ENCODE results near the gene BRWD1.

The BRWD1 gene

DNA sequence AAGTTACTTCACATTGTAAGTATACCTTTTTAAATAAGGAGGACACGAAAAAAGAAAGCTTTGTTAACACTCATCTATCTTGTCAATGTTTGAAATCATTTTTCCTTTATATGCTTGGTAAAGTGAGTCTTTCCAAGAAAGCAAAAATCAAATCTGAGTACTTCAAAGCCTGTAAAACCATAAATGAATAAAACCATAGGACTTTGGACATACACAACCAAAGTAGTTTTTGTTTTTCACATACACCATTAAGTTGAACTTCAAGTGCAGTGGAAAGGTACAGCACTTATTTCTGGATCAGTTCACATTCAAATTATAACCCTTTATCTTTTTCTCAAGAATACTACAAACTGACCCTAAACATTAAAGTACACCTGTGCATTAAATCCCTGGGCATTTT lies 120.1 kb downstream of the BRWD1 start:
- no peak for DNase-seq (ENCODE audit: low read depth)
- H3K4me3 ChIP-seq (ENCODE audit: low read length), result no peak overlapping the region
- no peaks in the 10 kb centered on the region for H3K9me3 ChIP-seq (ENCODE audit: control insufficient read depth, low read length)
- H3K27me3 ChIP-seq (replicated peaks; ENCODE audit: control insufficient read depth, insufficient read depth, low read length), result no peaks in the 10 kb centered on the region
- peaks cover 23% of the 10 kb centered on the region for H3K4me1 ChIP-seq (ENCODE audit: control insufficient read depth, insufficient read depth, low read length)
- peaks cover 59% of the 10 kb centered on the region for H3K36me3 ChIP-seq (ENCODE audit: control insufficient read depth, insufficient read depth, low read length, severe bottlenecking)
- no peak overlapping the region for H3K9ac ChIP-seq (ENCODE audit: low read length)

GRCh38 chr21:39189857-39190604 lies 123.4 kb downstream of the BRWD1 start:
- Histone ChIP-seq H3K9me3 (ENCODE audit: control insufficient read depth, low read length) (no peaks in the 10 kb centered on the region), H3K4me3 (ENCODE audit: low read length) (no peak overlapping the region), H3K9ac (ENCODE audit: low read length) (no peak overlapping the region), H3K36me3 (ENCODE audit: control insufficient read depth, insufficient read depth, low read length, severe bottlenecking) (peaks cover 26% of the 10 kb centered on the region), H3K27me3 (replicated peaks; ENCODE audit: control insufficient read depth, insufficient read depth, low read length) (no peaks in the 10 kb centered on the region), H3K4me1 (ENCODE audit: control insufficient read depth, insufficient read depth, low read length) (peaks cover 43% of the 10 kb centered on the region)
- DNase-seq (ENCODE audit: low read depth), result peak; percentile 64

DNA sequence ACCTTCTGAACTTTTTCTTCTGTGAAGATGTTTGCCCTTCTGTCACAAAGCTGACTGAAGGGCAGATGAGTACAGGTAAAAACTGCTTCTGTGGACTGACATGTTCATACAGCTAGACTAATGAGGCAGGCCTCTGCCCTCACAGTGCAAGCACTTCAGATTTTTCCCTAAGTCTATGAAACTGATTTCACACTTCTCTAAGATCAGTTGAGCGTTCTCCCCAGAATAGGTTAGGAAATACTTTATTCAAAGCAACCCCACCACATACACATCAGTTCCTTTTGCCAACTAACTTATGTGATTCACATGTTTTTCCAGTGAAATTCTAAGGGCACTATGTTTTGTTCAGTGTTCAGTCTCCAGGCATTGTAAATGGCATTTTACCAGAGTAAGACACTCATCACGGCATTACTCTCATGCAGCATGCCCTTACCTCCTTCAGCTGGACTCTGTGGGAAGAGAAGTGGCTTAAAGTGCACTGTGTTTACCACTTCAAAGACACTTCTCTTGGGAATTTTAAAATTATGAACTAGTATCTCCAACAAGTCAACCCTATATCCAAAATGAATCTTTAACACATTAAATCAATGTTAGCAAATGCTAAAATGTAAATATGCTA lies 124.8 kb downstream of the BRWD1 start:
- no peak overlapping the region for H3K9ac ChIP-seq (ENCODE audit: low read length)
- no peaks in the 10 kb centered on the region for H3K27me3 ChIP-seq (replicated peaks; ENCODE audit: control insufficient read depth, insufficient read depth, low read length)
- H3K4me3 ChIP-seq (ENCODE audit: low read length), result no peak overlapping the region
- H3K4me1 ChIP-seq (ENCODE audit: control insufficient read depth, insufficient read depth, low read length), result peaks cover 50% of the 10 kb centered on the region
- DNase-seq (ENCODE audit: low read depth), result no peak
- peaks cover 12% of the 10 kb centered on the region for H3K36me3 ChIP-seq (ENCODE audit: control insufficient read depth, insufficient read depth, low read length, severe bottlenecking)
- no peaks in the 10 kb centered on the region for H3K9me3 ChIP-seq (ENCODE audit: control insufficient read depth, low read length)

- no peak for DNase-seq (ENCODE audit: low read depth)
- no peak overlapping the region for H3K4me3 ChIP-seq (ENCODE audit: low read length)
- H3K9me3 ChIP-seq (ENCODE audit: control insufficient read depth, low read length), result no peaks in the 10 kb centered on the region
- H3K36me3 ChIP-seq (ENCODE audit: control insufficient read depth, insufficient read depth, low read length, severe bottlenecking), result peaks cover 4% of the 10 kb centered on the region
- no peaks in the 10 kb centered on the region for H3K27me3 ChIP-seq (replicated peaks; ENCODE audit: control insufficient read depth, insufficient read depth, low read length)
- H3K4me1 ChIP-seq (ENCODE audit: control insufficient read depth, insufficient read depth, low read length), result peaks cover 53% of the 10 kb centered on the region
- H3K9ac ChIP-seq (ENCODE audit: low read length), result no peak overlapping the region
Observed at GRCh38 chr21:39187141-39187540, 126.3 kb downstream of the BRWD1 start.

GRCh38 chr21:39186676-39187075 lies 126.8 kb downstream of the BRWD1 start:
- Histone ChIP-seq H3K4me3 (ENCODE audit: low read length) (no peak overlapping the region), H3K4me1 (ENCODE audit: control insufficient read depth, insufficient read depth, low read length) (peaks cover 58% of the 10 kb centered on the region), H3K27me3 (replicated peaks; ENCODE audit: control insufficient read depth, insufficient read depth, low read length) (no peaks in the 10 kb centered on the region), H3K36me3 (ENCODE audit: control insufficient read depth, insufficient read depth, low read length, severe bottlenecking) (peaks cover 4% of the 10 kb centered on the region), H3K9ac (ENCODE audit: low read length) (no peak overlapping the region), H3K9me3 (ENCODE audit: control insufficient read depth, low read length) (no peaks in the 10 kb centered on the region)
- DNase-seq (ENCODE audit: low read depth), result no peak

- H3K36me3 ChIP-seq (ENCODE audit: control insufficient read depth, insufficient read depth, low read length, severe bottlenecking), result peaks cover 6% of the 10 kb centered on the region
- no peaks in the 10 kb centered on the region for H3K9me3 ChIP-seq (ENCODE audit: control insufficient read depth, low read length)
- peak overlapping the region; percentile 95 for H3K4me3 ChIP-seq (ENCODE audit: low read length)
- H3K9ac ChIP-seq (ENCODE audit: low read length), result peak overlapping the region; percentile 96
- no peaks in the 10 kb centered on the region for H3K27me3 ChIP-seq (replicated peaks; ENCODE audit: control insufficient read depth, insufficient read depth, low read length)
- no peak for DNase-seq (ENCODE audit: low read depth)
- peaks cover 59% of the 10 kb centered on the region for H3K4me1 ChIP-seq (ENCODE audit: control insufficient read depth, insufficient read depth, low read length)
Observed at GRCh38 chr21:39185157-39185556, 128.3 kb downstream of the BRWD1 start.

DNA sequence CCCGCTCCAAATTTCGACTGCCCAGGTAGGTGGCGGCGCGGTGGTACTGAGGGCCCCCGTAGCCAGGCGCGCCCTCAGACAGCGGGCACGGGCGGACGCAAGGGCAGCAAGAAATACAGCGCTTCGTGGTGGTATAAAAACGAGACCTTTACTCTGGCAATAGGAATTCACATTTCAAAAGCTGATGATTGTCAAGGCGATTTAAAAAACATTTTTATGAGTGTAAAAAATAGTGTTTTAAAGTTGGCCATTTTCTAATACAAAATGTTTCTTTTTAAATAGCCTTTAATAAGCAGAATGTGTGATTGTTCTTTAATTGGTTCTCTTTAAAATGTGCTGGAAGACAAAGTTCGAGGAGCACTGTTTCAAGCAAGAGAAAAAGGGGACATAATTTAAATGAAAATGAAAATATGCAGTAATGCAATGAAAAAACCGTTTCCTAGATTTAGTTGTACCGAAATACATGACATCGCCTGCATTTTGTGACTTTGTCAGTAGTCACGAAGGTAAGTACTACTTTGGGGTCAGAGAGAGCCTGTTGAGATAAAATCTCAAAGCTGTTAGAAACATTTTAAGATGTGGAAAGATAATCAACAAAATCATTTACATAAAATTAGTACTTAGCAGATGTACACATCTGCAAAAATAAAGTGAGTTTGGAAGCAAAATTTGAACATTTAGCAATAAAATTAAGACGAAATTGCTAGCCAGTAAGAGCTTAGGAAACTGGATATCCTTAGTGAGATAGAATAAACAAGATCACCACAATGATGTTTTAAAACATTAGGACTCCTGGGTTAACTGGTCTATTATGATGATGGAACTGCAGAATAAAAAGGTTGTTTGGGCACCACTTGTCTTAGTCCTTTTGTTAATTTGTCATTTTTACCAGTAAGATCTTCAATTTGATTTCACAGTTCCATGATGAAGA lies 129.1 kb downstream of the BRWD1 start:
- H3K27me3 ChIP-seq (replicated peaks; ENCODE audit: control insufficient read depth, insufficient read depth, low read length), result no peaks in the 10 kb centered on the region
- peak overlapping the region; percentile 95 for H3K4me3 ChIP-seq (ENCODE audit: low read length)
- peaks cover 14% of the 10 kb centered on the region for H3K36me3 ChIP-seq (ENCODE audit: control insufficient read depth, insufficient read depth, low read length, severe bottlenecking)
- peaks cover 50% of the 10 kb centered on the region for H3K4me1 ChIP-seq (ENCODE audit: control insufficient read depth, insufficient read depth, low read length)
- peak; percentile 41 for DNase-seq (ENCODE audit: low read depth)
- peak overlapping the region; percentile 96 for H3K9ac ChIP-seq (ENCODE audit: low read length)
- no peaks in the 10 kb centered on the region for H3K9me3 ChIP-seq (ENCODE audit: control insufficient read depth, low read length)

- Histone ChIP-seq H3K4me3 (ENCODE audit: low read length) (peak within 1 kb of the TSS; percentile 95), H3K27me3 (replicated peaks; ENCODE audit: control insufficient read depth, insufficient read depth, low read length) (no peaks in the 10 kb centered on the region), H3K9me3 (ENCODE audit: control insufficient read depth, low read length) (no peaks in the 10 kb centered on the region), H3K9ac (ENCODE audit: low read length) (peak within 1 kb of the TSS; percentile 96), H3K36me3 (ENCODE audit: control insufficient read depth, insufficient read depth, low read length, severe bottlenecking) (peaks cover 19% of the 10 kb centered on the region), H3K4me1 (ENCODE audit: control insufficient read depth, insufficient read depth, low read length) (peaks cover 42% of the 10 kb centered on the region)
- DNase-seq (ENCODE audit: low read depth), result peak; percentile 98
Observed at GRCh38 chr21:39183272-39184049, 130.0 kb downstream of the BRWD1 start, which contains the start of gene PSMG1. Gene PSMG1 (minus strand): TSS chr21:39183451. CDS start chr21:39183385, 66 bp downstream.

DNA sequence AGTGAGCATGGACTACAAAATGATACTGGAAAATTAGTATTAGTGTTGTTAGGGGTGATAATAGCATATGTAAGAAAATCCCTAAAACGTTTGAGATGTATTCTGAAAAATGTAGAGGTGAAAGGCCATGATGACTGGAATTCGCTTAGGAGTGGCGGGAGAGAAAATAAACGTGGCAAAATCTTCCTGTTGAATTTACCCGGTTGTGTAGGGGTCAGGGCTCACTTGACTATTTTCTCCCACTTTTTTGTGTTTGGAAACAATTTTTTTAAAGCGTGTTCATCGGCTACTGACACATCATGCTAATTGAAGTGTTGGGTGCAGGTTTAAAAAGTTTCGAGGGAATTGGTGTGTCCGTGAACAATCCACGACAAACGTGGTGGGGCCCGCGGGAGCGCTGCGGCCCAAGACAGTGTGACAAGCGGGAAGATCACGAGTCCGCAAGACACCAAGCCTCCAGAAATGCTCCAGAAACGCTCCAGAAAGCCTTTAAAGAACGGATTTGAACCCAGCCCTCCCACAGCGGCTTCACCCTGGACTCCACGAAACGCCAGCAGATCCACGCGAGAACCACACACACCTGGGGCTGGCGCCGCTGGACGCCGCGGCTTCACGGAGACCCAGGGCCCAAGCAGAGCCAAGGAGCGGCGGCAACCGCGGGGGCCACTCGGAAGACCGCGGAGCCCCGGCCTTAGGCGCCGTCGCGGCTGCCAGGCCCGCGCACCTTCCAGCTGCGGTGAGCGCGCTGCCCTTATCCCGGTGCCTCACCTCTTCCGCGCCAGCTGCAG lies 130.8 kb downstream of the BRWD1 start:
- DNase-seq (ENCODE audit: low read depth), result peak; percentile 59
- Histone ChIP-seq H3K4me3 (ENCODE audit: low read length) (peak overlapping the region; percentile 95), H3K27me3 (replicated peaks; ENCODE audit: control insufficient read depth, insufficient read depth, low read length) (no peaks in the 10 kb centered on the region), H3K9ac (ENCODE audit: low read length) (peak overlapping the region; percentile 96), H3K36me3 (ENCODE audit: control insufficient read depth, insufficient read depth, low read length, severe bottlenecking) (peaks cover 26% of the 10 kb centered on the region), H3K9me3 (ENCODE audit: control insufficient read depth, low read length) (no peaks in the 10 kb centered on the region), H3K4me1 (ENCODE audit: control insufficient read depth, insufficient read depth, low read length) (peaks cover 37% of the 10 kb centered on the region)

- Histone ChIP-seq H3K9ac (ENCODE audit: low read length) (peak overlapping the region; percentile 96), H3K4me1 (ENCODE audit: control insufficient read depth, insufficient read depth, low read length) (peaks cover 30% of the 10 kb centered on the region), H3K27me3 (replicated peaks; ENCODE audit: control insufficient read depth, insufficient read depth, low read length) (no peaks in the 10 kb centered on the region), H3K36me3 (ENCODE audit: control insufficient read depth, insufficient read depth, low read length, severe bottlenecking) (peaks cover 32% of the 10 kb centered on the region), H3K9me3 (ENCODE audit: control insufficient read depth, low read length) (no peaks in the 10 kb centered on the region), H3K4me3 (ENCODE audit: low read length) (peak overlapping the region; percentile 95)
- peak; percentile 36 for DNase-seq (ENCODE audit: low read depth)
Observed at GRCh38 chr21:39182016-39182415, 131.4 kb downstream of the BRWD1 start.

Data from adipocyte (in vitro differentiated cells).